MG63 (cell line): ENCODE measurements around the gene LMX1B. TPM values are rescaled to one million over a fixed set of nuclear protein-coding genes. Genes with fewer than 3 reads are reported as not detected.
"Not testable (repeated sequence)": the region's sequence is repeated elsewhere in the genome, so short reads cannot be mapped to it uniquely, and the experiment has no call there.

Source experiments
- DNase-seq: peaks from one replicate; pipeline ENCODE4 v3.0.0-alpha.2; 2020
- H3K27me3 ChIP-seq: fragments of 250-450 bp; sonication (Bioruptor Pico); 2 replicates; pipeline ENCODE4 v1.5.1; 2020; ENCODE audit warnings: mild to moderate bottlenecking, moderate library complexity
- H3K36me3 ChIP-seq: fragments of 250-450 bp; sonication (Bioruptor Pico); 2 replicates; pipeline ENCODE4 v1.5.1; 2020; ENCODE audit warnings: mild to moderate bottlenecking, moderate library complexity
- H3K4me3 ChIP-seq: fragments of 250-450 bp; sonication (Bioruptor Pico); 2 replicates; pipeline ENCODE4 v1.5.1; 2020; ENCODE audit warnings: mild to moderate bottlenecking, moderate library complexity
- H3K9me3 ChIP-seq: fragments of 250-450 bp; sonication (Bioruptor Pico); 2 replicates; pipeline ENCODE4 v1.5.1; 2020; ENCODE audit warnings: mild to moderate bottlenecking, moderate library complexity
- total RNA-seq: library from RNA; depleted of rRNA; stranded (reverse); fragments of >200 nt; shearing (Covaris generic); gene quantifications from 2 replicates; pipeline ENCODE4 v1.2.3, GENCODE V29; 2014; ENCODE audit warnings: low replicate concordance

LMX1B gene
- total RNA-seq, 1 experiment from 2014 or later: 1.6 TPM

DNA sequence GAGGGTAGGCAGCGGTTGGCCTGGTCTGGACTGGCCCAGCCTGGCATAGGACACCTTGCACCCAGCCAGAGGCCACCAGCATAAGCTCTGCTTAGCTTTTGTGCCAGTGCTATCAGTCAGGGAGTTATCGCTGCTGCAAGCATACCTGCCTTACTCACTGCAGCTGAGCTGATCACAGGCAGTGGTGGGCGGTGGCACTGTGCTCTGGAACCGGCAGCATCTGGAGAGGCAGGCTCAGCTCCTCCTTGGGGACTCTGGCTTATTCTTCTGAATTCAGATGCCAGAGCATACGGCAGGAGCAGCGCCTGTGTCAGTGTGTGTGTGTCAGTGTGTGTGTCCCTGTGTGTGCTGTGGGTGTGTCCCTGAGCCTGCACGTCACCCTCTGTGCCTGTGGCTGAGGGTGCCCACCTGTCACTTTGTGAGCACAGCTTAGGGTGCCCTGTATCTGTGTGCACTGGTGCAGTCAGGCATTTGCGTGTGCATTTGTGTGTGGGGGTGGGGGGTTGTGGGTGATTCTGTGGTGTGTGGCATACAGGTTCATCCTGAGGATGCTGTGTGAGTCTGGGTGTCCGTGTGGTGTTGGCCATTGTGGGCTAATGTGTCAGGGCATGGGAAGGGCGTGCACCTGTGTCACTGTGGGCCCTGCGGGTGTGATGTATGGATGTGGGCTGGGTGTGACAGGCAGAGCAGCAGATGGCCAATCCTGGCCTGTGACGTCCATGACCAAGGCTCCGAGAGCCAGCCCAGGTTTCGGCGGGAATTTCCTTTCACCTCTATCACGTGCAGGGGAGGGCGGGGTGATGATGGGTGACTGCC is 23.5 kb downstream of the LMX1B start:
- Histone ChIP-seq H3K9me3 (no peaks in the 10 kb centered on the region), H3K36me3 (no peaks in the 10 kb centered on the region), H3K4me3 (no peak overlapping the region), H3K27me3 (no peaks in the 10 kb centered on the region)
- no peak for DNase-seq

DNA sequence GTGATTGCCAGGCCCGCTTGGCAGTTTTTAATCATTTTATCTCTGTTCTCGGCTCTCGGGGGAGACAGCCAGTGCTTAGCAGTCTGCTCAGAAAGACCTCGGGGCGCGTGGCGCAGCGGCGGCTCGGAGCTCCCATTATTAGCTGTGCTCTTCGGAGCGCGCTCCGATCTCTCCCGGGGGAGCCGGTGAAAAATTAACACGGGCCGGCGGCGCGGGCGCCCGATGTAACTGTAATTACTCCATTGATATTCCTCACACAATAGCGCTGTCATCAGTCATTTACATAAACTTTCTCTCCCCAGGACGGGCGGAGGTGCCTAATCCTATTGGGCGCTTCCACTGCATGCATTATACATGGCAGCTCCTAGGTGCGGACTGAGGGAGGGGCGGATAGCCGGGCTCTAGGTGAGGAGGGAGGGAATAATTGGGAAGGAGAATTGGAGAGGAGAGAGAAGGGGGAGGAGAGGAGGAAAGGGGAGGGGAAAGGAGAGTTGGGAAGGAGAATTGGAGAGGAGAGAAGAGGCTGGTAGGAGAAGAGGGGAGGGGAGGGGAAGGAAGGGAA is 24.9 kb downstream of the LMX1B start:
- DNase-seq: no peak
- no peak overlapping the region for H3K4me3 ChIP-seq
- H3K36me3 ChIP-seq: no peaks in the 10 kb centered on the region
- no peaks in the 10 kb centered on the region for H3K9me3 ChIP-seq
- H3K27me3 ChIP-seq: no peaks in the 10 kb centered on the region

GRCh38 chr9:126639318-126640000 is 25.7 kb downstream of the LMX1B start:
- H3K36me3 ChIP-seq: no peaks in the 10 kb centered on the region
- H3K9me3 ChIP-seq: no peaks in the 10 kb centered on the region
- H3K4me3 ChIP-seq: no peak overlapping the region
- DNase-seq: no peak
- H3K27me3 ChIP-seq: no peaks in the 10 kb centered on the region

GRCh38 chr9:126641118-126641851 is 27.6 kb downstream of the LMX1B start:
- no peaks in the 10 kb centered on the region for H3K27me3 ChIP-seq

DNA sequence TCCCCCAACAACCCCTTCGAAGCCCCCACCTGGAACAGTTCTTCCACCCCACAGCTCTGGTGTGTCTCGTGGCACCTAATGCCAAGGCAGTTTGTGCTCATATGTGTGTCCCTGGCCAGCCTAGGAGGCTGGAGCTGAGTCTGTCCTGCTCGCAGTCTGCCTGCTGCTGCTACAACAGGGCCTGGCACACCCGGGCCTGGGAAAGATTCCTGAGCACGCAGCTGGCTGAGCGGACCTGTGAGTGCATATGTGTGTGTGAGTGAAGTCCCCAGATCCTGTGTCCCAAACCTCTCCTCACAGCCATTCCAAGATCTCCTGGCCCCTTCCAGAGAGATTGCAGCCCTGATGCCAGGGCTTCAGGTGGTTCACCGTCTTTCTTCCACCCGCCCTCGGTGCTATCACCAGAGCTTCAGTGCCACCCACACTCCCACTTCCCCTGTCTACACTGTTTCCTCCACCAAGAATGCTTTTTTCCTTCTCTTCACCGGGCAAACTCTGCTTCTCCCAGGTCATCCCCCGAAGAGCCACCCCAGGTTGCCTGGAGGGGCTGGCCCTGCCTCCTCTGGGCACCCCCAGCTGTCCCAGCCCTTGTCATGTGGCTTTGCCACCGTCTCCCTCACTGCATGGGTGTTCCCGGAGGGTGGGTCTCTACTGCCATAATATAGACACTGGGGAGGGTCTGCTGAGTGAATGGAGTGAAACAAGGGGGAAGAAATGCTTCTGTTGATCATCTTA is 28.4 kb downstream of the LMX1B start:
- no peaks in the 10 kb centered on the region for H3K36me3 ChIP-seq
- DNase-seq: no peak
- no peaks in the 10 kb centered on the region for H3K27me3 ChIP-seq
- H3K4me3 ChIP-seq: no peak overlapping the region
- no peaks in the 10 kb centered on the region for H3K9me3 ChIP-seq

More at GRCh38 chr9:126641118-126641851, 27.6 kb downstream of the LMX1B start:
- DNase-seq: no peak
- H3K9me3 ChIP-seq: no peaks in the 10 kb centered on the region
- no peaks in the 10 kb centered on the region for H3K36me3 ChIP-seq
- no peak overlapping the region for H3K4me3 ChIP-seq

DNA sequence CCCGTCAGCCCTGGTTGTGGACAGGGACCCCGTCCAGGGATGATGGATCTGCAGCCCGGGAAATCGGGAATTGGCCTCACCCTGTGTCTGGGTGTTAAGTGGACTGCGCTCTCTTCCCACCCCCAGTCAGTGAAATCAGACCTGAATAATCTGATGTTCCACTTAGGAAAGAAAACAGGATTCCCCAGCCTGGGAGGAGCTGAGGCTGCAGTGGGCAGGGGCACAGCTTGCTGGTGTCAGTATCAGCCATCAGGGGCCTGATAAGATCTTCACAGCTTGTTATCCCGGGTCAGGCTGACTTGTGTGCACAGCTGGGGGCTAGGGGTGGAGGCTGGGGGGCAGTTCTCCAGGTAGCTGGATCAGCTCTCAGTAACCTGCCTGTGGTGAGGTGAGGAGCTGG is 29.1 kb downstream of the LMX1B start:
- no peaks in the 10 kb centered on the region for H3K27me3 ChIP-seq

DNA sequence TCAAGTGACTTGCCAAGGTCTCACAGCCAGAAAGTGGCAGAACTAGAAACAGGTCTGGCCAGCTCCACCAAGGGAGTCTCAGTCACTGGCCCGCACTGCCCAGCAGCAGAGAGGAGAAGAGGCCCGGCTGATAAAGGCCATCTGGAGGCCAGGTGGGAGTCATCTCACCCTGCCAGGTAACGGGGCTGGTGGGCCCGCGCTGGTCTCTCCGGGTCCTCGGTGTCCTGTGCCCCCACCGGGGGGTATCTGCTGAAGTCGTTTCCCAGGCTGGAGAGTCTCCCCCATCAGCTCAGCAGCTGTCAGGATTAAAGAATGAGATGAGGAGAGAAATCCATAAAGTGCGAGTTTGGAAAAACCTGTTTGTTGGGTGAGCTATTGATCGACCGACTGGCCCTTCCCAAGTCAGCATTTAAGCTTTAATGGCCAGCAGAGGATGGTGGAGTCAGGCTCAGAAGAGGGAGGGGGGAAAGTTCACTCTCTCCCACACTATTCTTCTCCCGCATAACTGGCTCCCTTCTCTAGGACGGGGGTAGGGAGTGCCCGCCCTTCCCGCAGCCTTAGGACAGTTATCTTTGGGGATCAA is 30.3 kb downstream of the LMX1B start:
- no peak overlapping the region for H3K4me3 ChIP-seq
- no peak for DNase-seq
- H3K36me3 ChIP-seq: no peaks in the 10 kb centered on the region
- H3K27me3 ChIP-seq: no peaks in the 10 kb centered on the region
- H3K9me3 ChIP-seq: no peaks in the 10 kb centered on the region

More for the DNA sequence above, 29.1 kb downstream of the LMX1B start:
- no peaks in the 10 kb centered on the region for H3K36me3 ChIP-seq
- H3K9me3 ChIP-seq: no peaks in the 10 kb centered on the region
- no peak overlapping the region for H3K4me3 ChIP-seq
- DNase-seq: no peak

DNA sequence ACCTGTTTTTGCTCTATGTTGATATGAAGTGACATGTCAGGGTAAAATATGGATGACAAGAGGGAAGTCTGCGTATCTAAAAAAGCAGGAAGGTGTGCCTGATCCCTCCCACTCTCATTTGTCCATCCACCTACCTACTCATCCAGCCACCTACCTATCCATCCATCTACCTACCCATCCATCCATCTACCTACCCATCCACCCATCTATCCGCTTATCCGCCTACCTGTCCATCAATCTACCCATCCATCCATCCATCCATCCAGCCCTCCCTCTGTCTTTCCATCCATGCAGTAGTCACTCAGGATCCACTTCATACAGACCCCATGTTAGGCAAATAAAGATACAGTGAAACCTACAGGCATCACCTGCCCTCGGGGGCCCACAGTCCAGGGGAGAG is 32.4 kb downstream of the LMX1B start:
- H3K9me3 ChIP-seq: no peaks in the 10 kb centered on the region
- DNase-seq: no peak
- H3K36me3 ChIP-seq: no peaks in the 10 kb centered on the region
- H3K27me3 ChIP-seq: no peaks in the 10 kb centered on the region
- H3K4me3 ChIP-seq: no peak overlapping the region

GRCh38 chr9:126647585-126648411 is 34.1 kb downstream of the LMX1B start:
- Histone ChIP-seq H3K27me3 (no peaks in the 10 kb centered on the region), H3K9me3 (no peaks in the 10 kb centered on the region), H3K4me3 (no peak overlapping the region), H3K36me3 (no peaks in the 10 kb centered on the region)
- no peak for DNase-seq

GRCh38 chr9:126649477-126649876 is 35.7 kb downstream of the LMX1B start:
- Histone ChIP-seq H3K27me3 (no peaks in the 10 kb centered on the region), H3K4me3 (no peak overlapping the region), H3K36me3 (no peaks in the 10 kb centered on the region), H3K9me3 (no peaks in the 10 kb centered on the region)
- DNase-seq: no peak

- H3K9me3 ChIP-seq: no peaks in the 10 kb centered on the region
- H3K27me3 ChIP-seq: no peaks in the 10 kb centered on the region
- DNase-seq: no peak
- no peaks in the 10 kb centered on the region for H3K36me3 ChIP-seq
- H3K4me3 ChIP-seq: no peak overlapping the region
Measured at GRCh38 chr9:126650404-126651341, 36.9 kb downstream of the LMX1B start.

- no peaks in the 10 kb centered on the region for H3K9me3 ChIP-seq
- H3K27me3 ChIP-seq: no peaks in the 10 kb centered on the region
- no peak for DNase-seq
- H3K36me3 ChIP-seq: no peaks in the 10 kb centered on the region
- no peak overlapping the region for H3K4me3 ChIP-seq
Measured at GRCh38 chr9:126652140-126652582, 38.4 kb downstream of the LMX1B start.

DNA sequence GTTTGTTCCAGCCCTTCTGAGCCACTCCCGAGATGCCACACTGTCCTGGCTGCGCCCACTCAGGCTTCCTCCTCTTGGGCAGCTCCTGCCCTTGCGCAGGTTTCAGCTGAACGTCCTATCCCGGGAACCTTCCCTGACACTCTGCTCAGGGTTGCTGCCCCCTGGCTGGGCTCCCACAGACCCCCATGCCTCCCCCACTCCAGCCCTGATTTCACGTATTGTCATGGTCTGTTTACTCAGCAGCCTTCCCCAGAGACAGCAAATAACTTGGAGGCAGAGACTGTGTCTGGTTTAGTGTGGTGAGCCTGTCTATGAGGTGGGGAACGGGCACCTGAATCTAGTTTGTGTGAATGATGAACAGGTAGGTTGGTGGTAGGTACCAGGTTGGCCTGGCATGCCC is 40.4 kb downstream of the LMX1B start:
- Histone ChIP-seq H3K27me3 (no peaks in the 10 kb centered on the region), H3K4me3 (no peak overlapping the region)
- DNase-seq: no peak

GRCh38 chr9:126656214-126656613 is 42.5 kb downstream of the LMX1B start:
- H3K27me3 ChIP-seq, H3K4me3 ChIP-seq, H3K9me3 ChIP-seq, H3K36me3 ChIP-seq, DNase-seq: not testable (repeated sequence)

More for the DNA sequence above, 40.4 kb downstream of the LMX1B start:
- H3K9me3 ChIP-seq: no peaks in the 10 kb centered on the region
- H3K36me3 ChIP-seq: no peaks in the 10 kb centered on the region
